Esophagus mucosa (tissue), 1 donor: ENCODE results near the gene CXCR1. TPM values are rescaled to one million over a fixed set of nuclear protein-coding genes. Genes with fewer than 3 reads are reported as not detected.
"Not testable (repeated sequence)": the region's sequence is repeated elsewhere in the genome, so short reads cannot be mapped to it uniquely, and the experiment has no call there.

Source experiments
- ATAC-seq: fragments of 200-7000 bp; cut with Tn5 transposase; one replicate; pipeline ENCODE4 v1.9.1; 2020
- total RNA-seq: library from RNA; stranded (reverse); gene quantifications from one replicate; pipeline ENCODE4 v1.2.4, GENCODE V29; 2023
- donor health status: DM: yes; HTN: yes; CAD: no.

CXCR1 gene
- total RNA-seq, 1 donor from 2014 or later, result 0.72 TPM

DNA sequence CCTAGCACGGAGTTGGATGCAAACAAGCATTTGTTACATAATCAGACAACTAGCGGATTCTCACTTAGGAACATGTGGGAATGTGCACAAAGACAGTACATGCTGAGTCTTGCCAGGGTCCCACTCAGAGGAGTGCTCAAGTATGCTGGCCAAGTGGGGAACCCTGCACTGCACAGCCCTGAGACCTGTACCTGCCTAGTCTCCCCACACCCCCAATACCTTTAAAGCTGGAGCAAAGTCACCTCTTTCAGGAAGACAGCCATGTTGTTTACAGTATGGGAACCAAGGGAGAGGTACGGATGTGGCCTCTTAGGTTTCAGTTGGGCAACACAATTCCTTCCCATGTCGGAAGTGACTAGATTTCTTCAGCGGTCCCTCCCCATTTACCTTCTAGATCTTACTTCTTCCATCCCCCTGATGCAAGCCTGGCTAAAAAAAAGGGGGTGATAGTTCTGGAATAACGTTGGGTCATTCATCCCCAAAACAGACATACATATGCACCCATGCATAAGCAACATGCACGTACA lies 10.7 kb downstream of the CXCR1 start:
- no peak for ATAC-seq

DNA sequence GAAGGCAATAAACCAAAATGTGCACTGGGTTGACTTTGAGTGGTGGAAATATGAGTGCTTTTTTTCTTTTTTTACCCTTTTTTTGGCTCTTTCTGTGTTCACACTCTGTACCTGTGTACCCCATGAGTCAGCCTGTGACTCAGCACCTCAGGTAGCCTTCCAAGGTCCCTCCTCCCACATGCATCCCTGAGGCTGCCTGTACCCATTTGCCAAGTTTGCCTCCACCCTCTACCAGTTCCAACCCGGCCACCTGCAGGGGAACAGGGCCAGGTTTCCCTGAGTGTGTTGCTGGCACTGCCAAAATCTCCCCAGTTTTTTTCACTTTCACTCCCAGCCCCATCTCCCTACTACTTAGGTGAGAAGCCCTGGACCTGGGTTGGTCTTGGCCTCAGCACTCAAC lies 14.0 kb downstream of the CXCR1 start:
- ATAC-seq, result peak; percentile 99

DNA sequence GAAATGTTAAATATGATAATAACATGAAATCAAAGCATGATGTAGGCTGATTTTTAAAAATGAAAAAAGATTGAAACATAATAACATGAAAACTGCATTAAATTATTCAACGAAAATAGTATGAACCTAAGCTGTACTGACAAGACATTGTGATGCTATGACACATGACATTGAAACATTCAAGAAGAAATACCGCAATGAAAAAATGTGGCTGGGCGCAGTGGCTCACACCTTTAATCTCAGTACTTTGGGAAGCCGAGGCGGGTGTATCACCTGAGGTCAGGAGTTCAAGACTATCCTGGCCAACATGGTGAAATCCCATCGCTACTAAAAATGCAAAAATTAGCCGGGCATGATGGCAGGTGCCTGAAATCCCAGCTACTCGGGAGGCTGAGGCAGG lies 14.6 kb downstream of the CXCR1 start:
- ATAC-seq, result peak; percentile 56

DNA sequence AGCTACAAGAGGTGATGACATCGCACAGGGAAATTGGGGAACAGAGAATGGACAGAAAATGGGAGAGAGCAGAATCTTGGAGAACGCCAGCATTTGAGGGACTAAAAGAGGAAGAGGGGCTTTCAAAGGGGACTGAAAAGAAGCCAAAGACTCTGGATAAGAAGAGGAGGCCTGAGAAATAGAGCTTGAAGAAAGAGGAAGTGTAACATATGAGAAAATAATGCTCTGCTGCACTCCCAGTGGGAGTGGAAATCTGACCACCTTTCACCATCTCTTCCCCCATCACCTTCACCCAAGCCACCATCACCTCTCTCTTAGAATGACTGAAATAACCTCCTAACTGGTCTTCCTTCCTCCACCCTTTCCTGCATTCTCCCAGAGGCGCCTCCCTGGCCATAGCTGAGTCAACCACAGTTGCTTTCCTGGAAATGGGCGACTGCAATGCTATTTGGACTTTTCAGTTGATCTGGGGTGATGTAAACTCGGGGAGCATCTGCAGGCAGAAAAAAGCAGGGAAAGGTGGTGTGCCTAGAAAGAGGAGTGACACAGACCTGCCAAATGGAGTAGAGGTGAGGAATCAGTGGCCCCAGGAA lies 16.8 kb downstream of the CXCR1 start:
- no peak for ATAC-seq

DNA sequence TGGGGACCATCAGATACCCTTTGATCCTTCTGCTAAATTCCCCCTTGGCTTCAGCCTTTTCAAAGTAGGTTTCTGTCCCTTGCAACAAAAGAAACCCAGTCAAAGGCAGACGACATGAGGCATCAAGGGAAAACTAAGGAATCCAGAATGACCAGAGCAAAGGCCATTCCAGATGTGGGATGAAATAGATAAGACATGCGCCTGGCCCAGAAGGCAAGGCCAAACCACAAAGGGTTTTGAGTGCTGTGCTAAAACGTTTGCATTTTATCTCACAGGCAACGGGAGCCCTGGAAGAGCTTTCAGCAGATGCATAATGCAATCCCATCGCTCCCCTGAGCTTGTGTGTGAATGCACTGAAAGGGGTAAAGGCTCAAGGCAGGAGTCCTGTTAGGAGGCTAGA lies 17.7 kb downstream of the CXCR1 start:
- ATAC-seq, result no peak

DNA sequence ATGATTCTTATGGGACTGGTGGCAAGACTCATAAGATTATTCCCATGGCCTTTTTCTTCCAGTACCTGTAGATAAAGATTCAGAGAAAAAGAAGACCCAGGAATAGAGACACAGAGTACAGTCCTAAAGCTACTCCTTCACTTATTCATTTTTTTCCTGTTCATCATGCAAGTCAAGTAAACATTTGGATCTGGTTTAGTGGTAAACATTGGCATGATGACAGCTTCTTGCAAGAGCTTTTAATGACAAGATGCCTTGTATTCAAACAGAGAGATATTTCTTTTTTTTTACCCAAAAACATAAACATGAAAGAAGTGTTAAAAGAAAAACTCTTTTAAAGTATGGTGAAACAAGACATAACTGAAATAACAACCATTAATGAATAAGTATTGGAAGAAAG lies 20.7 kb downstream of the CXCR1 start:
- no peak for ATAC-seq

DNA sequence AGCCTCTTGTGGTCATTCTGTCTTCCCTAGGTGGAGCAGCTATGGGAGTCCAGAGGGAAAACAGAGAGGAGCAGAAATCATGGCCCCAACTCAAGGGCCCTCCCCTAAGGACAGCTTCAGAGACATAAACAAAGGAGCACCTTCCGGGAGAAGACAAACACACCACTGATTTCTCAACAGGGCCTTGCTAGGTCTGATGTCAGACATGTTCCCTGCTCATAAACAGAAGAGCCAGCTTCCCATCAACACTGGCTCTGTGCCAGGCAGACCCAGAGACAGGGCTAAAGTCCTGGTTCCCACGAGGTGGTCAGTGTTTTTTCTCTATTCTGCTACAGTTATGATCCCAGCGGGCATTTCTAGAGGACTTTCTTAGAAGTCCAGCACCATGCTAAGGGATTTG lies 21.6 kb downstream of the CXCR1 start:
- ATAC-seq, result peak; percentile 59

DNA sequence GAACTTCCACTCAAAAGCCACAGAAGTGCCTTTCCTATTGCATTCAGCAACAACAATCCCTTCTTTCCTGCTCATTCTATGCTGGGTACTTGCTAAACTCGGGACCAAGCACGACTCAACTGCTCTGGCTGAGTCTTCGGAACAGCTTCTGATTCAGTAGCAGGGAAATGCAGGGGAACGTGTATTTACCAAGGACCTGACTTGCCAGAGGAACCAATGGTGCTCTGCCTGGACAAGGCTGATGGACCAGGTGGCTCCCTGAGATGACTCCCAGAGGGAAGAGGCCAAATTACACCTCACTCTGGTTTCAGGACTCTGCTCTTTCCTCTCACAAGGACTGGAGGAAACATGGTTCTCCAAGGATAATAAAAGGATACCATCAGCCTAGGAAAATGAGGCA lies 28.7 kb downstream of the CXCR1 start:
- ATAC-seq, result peak; percentile 73

DNA sequence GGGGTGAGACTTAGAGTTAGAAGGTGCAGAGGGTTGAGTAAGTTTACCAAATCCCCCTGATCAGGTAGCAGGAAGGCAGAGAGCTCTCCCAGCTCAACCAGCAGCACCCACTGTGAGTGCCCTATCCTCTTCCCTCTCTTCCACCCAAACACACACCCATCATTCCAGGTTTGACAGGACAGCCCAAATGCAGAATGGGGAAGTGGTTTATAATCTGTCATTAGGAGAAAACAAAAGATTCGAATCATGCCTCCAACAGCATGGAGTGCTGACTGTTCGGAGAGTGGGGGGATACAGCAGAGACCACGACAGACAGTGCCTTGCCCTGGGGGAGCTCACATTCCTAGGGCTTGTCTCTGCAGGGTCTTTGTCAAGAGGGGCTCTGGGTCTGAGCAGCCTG lies 29.2 kb downstream of the CXCR1 start:
- ATAC-seq, result no peak

DNA sequence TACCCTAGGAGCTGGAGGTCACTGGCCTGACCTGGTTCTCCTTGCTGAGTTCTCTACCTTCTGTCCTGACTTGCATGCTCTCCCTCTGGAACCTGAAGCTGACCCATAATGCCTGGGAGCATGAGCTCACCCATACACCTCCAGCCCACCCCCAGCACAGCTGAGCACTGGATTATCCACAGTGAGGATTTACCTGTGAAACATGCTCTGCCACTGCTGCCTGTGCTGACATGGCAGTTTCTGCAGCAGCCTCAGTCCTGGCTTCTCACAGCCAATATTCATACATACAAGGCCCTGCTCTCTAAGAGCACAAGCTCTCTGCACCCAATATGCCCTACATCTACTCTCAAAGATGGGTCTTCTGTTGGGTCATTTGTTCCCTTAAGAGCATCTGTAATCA lies 35.9 kb downstream of the CXCR1 start:
- ATAC-seq, result peak; percentile 82

DNA sequence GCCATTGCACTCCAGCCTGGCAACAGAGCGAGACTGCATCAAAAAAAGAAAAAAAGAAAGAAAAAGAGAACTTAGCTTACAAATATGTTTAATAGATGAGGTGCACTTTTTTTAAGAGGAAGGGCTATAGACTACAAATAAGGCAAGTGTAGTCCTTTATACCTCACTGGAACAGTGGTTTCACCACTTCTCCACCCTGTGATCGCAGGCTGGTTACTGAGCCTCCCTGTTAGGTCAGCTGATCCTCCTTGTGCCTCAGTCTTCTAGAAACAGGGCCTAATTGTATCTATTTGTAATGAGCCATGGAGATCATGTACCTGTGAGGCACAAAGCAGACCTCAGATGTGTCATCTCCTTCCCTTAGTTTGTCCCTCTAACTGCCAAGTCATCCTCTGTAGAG lies 36.4 kb downstream of the CXCR1 start:
- peak; percentile 54 for ATAC-seq

DNA sequence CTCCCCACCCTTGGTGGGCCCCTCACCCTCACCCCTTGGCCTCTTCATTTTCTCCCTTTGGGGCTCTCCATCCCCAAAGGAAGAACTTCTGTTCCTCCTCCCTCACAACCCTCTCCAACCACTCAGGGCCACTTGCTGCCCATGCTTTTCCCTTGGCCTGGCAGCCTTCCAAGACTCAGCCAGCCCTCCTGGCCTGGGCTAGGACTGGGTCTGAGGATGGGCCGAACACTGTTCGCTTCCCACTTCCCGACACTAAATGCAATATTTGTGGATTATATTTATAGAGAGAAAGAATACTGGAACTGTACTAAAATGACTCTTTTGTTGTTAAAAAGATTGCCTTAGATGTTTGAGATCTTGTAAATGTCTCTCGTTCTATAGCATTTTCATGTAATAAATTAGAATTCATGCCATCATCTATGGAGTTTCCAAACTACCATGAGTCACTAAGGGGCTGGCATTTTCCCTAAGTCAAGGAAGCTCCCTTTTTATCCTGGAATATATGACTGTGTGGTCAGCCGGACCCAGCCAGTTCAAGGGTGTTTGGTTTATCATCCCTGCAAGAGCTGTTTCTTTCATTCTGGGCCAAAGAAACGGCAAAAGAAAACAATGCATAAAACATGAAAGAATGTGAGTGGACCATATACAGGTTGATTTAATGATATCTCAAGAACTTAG lies 37.2 kb downstream of the CXCR1 start:
- ATAC-seq, result no peak

DNA sequence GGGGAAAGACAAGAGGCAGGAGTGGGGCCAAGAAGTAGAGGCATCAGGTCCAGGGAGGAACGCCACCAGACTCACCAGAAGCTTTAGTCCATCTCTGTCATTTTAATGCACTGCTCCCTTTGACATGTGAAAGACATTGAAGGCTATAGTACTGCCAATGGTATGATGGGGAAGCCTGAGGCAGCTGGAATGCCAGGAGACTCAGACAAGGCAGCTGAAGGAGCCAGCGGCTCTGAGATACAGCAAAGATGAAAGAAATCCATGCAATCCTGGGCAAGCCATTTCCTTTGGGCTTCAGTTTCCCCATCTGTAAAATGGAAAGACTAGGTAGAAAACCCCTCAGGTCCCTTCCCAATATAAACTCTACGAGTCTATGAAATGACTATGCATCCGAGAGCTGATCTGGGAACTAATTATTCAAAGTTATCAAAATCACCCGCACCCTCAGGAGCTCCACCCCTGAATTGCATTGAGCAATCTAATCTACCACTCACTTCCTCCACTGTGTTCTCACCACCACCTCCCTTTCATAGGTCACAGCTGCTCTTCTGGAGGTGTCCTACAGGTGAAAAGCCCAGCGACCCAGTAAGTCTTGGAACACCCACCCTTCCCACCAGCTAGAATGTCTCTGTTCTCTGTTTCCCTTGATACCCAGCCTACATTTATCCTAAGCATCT lies 37.8 kb downstream of the CXCR1 start:
- ATAC-seq, result peak; percentile 72

DNA sequence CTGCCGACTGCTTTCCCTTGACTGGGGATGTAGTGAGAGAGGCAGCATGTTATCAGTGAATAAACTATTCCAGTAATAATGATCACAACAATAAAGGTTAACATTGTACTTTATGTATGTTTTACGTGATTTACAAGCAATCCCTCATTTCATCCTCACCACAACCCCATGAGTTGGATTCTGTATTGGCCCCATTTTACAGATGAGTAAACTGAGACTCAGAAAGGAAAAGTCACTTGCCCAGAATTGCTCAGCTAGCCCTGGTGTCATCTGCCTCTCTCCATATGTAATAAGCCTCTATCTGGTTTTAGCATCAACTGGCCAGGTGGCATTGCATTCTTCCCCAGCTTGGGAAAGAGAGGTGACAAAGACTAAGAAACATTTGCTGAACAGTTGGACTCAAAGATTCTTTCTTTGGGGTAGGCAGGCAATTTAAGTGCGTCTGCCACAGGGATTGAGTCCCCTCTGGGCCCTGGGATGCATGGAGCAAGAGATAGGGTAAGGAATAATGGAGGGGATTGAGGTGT lies 38.8 kb downstream of the CXCR1 start:
- no peak for ATAC-seq

DNA sequence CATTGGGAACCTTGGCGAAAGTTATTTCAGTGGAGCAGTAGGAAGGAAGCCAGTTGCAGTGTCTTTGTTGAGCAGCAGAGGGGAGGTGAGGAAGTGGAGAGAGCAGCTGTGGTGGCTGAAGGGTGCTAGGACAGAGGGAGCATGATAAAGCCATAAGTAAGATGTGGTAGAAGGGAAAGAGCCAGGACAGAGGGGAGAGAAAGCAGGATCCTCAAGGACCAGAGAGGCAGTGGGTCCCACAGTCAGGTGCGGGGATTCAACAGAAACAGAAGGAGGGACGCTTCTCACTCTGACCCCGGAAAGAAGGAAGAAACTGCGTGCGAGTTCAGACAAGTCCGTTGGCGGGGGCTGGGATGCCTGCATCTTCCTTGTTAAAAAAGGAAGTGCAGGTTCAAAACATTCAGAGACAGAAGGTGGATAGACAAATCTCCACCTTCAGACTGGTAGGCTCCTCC lies 41.1 kb downstream of the CXCR1 start, which contains the start of gene CXCR2:
TSS of gene CXCR2 (plus strand) at position 403 of the 455 bp plus-strand sequence. CDS start 8,774 bp downstream, outside the sequence.
- peak; percentile 12 for ATAC-seq

DNA sequence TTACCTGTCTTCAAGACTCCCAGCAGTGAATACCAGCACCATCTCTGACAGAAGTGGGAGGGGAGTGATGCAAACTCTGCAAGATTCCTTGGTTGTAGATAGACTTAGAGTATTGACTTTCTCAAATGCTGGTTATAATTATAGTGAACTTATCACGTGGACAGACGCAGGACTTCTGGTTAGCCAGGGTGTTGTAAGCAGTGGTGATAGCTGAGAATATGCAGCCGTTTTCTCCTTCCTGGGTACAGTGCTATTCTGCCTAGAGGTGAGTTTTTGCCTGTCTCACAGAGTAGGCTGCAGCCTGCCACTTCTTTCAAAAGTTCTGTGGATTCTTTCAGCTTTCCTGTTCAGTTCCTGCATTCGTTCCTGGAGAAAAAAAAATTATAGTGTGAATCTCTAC lies 41.7 kb downstream of the CXCR1 start:
- no peak for ATAC-seq

DNA sequence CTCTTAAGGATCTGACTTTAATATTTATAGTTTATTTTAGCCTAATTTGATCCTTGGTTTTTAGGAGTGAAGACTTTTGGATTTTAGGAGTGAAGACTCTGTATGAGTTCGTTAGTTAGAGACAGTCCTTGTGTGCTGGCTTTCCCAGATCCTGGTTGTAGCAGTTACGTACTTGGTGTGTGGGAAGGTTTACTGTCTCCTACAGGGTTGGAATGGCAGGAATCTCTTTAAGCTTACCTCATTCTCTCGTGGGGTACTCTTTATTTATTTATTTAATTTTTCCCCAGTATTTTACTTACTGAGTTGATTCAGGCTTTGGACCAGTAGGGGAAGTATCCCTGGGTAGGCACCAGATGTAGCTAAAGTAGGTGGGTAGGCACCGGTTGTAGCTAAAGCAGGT lies 42.8 kb downstream of the CXCR1 start:
- ATAC-seq, result no peak

DNA sequence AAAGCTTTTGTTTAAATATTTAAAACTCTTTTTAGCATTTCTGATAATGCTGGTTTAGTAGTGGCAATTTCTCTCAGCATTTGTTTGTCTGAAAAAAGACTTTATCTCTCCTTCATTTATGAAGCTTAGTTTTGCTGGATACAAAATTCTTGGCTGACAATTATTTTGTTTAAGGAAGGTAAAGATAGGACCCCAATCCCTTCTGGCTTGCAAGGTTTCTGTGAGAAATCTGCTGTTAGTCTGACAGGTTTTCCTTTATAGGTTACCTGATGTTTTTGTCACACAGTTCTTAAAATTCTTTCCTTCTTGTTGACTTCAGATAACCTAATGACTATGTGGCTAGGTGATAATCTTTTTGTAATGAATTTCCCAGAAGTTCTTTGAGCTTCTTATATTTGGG lies 44.5 kb downstream of the CXCR1 start:
- not testable (repeated sequence) for ATAC-seq

DNA sequence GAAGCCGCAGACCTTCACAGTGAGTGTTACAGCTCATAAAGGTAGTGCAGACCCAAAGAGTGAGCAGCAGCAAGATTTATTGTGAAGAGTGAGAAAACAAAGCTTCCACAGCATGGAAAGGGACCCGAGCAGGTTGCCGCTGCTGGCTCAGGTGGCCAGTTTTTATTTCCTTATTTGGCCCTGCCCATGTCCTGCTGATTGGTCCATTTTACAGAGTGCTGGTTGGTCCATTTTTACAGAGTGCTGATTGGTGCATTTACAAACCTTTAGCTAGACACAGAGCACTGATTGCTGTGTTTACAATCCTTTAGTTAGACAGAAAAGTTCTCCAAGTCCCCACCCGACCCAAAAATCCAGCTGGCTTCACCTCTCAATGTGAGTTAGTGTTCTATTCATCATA lies 45.0 kb downstream of the CXCR1 start:
- ATAC-seq, result not testable (repeated sequence)
